ENCODE measurements around the gene CSF3R.

The CSF3R gene

GRCh38 chr1:36482724-36483388 is at the start of gene CSF3R:
CSF3R (minus strand) TSS chr1:36482913; CDS start chr1:36479496, 3,417 bp downstream.
- DNase-seq (ENCODE audit: low read depth, low spot score), result no peak

- DNase-seq (ENCODE audit: low read depth, low spot score), result no peak
Observed at GRCh38 chr1:36531833-36532232, 49.1 kb upstream of the CSF3R start.

GRCh38 chr1:36530791-36531190 is 48.1 kb upstream of the CSF3R start:
- no peak for DNase-seq (ENCODE audit: low read depth, low spot score)

GRCh38 chr1:36530261-36530660 is 47.5 kb upstream of the CSF3R start:
- DNase-seq (ENCODE audit: low read depth, low spot score), result no peak

GRCh38 chr1:36529769-36530260 is 47.1 kb upstream of the CSF3R start:
- no peak for DNase-seq (ENCODE audit: low read depth, low spot score)

GRCh38 chr1:36528361-36529349 is 45.9 kb upstream of the CSF3R start:
- DNase-seq (ENCODE audit: low read depth, low spot score), result no peak

- DNase-seq (ENCODE audit: low read depth, low spot score), result no peak
Observed at GRCh38 chr1:36525166-36525565, 42.5 kb upstream of the CSF3R start.

- DNase-seq (ENCODE audit: low read depth, low spot score), result no peak
Observed at GRCh38 chr1:36524359-36525062, 41.8 kb upstream of the CSF3R start.

GRCh38 chr1:36523850-36524249 is 41.1 kb upstream of the CSF3R start:
- no peak for DNase-seq (ENCODE audit: low read depth, low spot score)

GRCh38 chr1:36523230-36523495 is 40.5 kb upstream of the CSF3R start:
- DNase-seq (ENCODE audit: low read depth, low spot score), result no peak

- no peak for DNase-seq (ENCODE audit: low read depth, low spot score)
Observed at GRCh38 chr1:36522461-36523229, 39.9 kb upstream of the CSF3R start.

GRCh38 chr1:36522021-36522420 is 39.3 kb upstream of the CSF3R start:
- no peak for DNase-seq (ENCODE audit: low read depth, low spot score)

GRCh38 chr1:36520771-36521420 is 38.2 kb upstream of the CSF3R start:
- no peak for DNase-seq (ENCODE audit: low read depth, low spot score)

- DNase-seq (ENCODE audit: low read depth, low spot score), result no peak
Observed at GRCh38 chr1:36520056-36520455, 37.3 kb upstream of the CSF3R start.

- no peak for DNase-seq (ENCODE audit: low read depth, low spot score)
Observed at GRCh38 chr1:36517011-36517771, 34.5 kb upstream of the CSF3R start.

GRCh38 chr1:36516372-36517010 is 33.8 kb upstream of the CSF3R start:
- peak; percentile 5 for DNase-seq (ENCODE audit: low read depth, low spot score)

- DNase-seq (ENCODE audit: low read depth, low spot score), result no peak
Observed at GRCh38 chr1:36515315-36516138, 32.8 kb upstream of the CSF3R start.

- DNase-seq (ENCODE audit: low read depth, low spot score), result no peak
Observed at GRCh38 chr1:36514501-36514900, 31.8 kb upstream of the CSF3R start.
